GM06990 (cell line): Measurements from ENCODE around the gene RIPOR2.
A peak's percentile ranks its signal among the peaks of the same experiment; 100 is the strongest.

Experiments used
- DNase-seq: peaks from one replicate; pipeline ENCODE4 v3.0.0-alpha.2; 2011; ENCODE audit not compliant: insufficient read length; ENCODE audit errors: extremely low read depth
- H3K27me3 ChIP-seq: replicated peaks from 2 replicates; pipeline ENCODE4 v1.6.0; 2011; ENCODE audit warnings: low read length; ENCODE audit not compliant: control insufficient read depth, insufficient read depth
- H3K36me3 ChIP-seq: 2 replicates; pipeline ENCODE4 v1.5.1; 2011; ENCODE audit warnings: low read length; ENCODE audit not compliant: control insufficient read depth, insufficient read depth
- H3K4me3 ChIP-seq: replicated peaks from 2 replicates; pipeline ENCODE4 v1.5.1; 2011; ENCODE audit warnings: low read depth, mild to moderate bottlenecking, control low read depth, low read length
- TF ChIP-seq, protein P1 (sequence below): IDR thresholded peaks from 2 replicates; pipeline ENCODE4 v1.5.1; 2011; ENCODE audit warnings: low read length, control low read depth, mild to moderate bottlenecking, inconsistent platforms; ENCODE audit not compliant: insufficient read depth, poor library complexity, severe bottlenecking

RIPOR2 gene

DNA sequence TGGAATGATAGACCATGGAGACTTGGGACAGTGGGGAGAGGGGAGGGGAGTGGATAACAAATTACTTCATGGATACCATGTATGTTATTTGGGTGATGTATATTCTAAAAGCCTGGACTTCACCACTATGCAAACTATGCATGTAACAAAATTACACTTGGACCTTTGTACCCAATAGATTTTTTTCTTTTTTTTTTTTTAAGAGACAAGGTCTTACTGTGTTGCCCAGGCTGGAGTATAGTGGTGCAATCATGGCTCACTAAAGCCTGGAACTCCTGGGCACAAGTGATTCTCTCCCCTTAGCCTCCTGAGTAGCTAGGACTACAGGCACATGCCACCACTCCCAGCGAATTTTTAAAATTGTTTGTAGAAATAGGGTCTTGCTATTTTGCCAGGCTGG, 45.3 kb downstream of the RIPOR2 start:
- DNase-seq, result no peak
- no peaks in the 10 kb centered on the region for H3K27me3 ChIP-seq
- TF ChIP-seq, protein P1, sequence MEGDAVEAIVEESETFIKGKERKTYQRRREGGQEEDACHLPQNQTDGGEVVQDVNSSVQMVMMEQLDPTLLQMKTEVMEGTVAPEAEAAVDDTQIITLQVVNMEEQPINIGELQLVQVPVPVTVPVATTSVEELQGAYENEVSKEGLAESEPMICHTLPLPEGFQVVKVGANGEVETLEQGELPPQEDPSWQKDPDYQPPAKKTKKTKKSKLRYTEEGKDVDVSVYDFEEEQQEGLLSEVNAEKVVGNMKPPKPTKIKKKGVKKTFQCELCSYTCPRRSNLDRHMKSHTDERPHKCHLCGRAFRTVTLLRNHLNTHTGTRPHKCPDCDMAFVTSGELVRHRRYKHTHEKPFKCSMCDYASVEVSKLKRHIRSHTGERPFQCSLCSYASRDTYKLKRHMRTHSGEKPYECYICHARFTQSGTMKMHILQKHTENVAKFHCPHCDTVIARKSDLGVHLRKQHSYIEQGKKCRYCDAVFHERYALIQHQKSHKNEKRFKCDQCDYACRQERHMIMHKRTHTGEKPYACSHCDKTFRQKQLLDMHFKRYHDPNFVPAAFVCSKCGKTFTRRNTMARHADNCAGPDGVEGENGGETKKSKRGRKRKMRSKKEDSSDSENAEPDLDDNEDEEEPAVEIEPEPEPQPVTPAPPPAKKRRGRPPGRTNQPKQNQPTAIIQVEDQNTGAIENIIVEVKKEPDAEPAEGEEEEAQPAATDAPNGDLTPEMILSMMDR, result no peak
- H3K4me3 ChIP-seq, result no peak overlapping the region
- H3K36me3 ChIP-seq, result no peaks in the 10 kb centered on the region

DNA sequence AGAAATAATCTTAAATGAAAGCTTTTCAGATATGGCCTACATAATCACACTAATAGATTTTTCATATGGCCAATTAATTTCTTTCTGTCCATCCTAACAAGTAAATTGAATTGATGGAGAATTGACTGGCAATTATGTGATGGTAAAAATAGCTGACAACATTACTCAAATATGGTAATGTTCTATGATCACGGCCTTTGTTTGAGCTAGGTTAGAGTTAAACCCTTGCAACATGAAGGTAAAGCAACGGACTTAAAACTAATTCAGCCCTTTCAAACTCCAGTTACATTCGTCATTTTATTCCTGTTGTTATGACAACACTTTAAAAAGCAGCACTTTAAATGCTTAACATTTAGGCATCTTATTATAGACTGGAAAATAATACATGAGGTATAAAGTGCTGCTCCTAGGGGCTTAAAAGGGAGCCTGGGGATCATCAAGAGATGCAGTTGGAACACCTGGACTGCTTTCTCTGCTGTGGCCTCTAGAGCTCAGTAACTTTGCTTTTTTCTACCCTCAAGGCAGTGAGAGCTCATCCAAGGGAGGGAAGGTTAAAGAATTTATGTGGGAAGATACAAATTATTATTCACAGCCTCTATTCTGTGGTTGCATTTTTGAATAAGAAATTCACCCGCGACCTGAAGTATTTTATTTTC, 46.9 kb downstream of the RIPOR2 start:
- TF ChIP-seq, protein P1, result no peak
- H3K4me3 ChIP-seq, result no peak overlapping the region
- H3K27me3 ChIP-seq, result no peaks in the 10 kb centered on the region
- no peak for DNase-seq
- H3K36me3 ChIP-seq, result no peaks in the 10 kb centered on the region

DNA sequence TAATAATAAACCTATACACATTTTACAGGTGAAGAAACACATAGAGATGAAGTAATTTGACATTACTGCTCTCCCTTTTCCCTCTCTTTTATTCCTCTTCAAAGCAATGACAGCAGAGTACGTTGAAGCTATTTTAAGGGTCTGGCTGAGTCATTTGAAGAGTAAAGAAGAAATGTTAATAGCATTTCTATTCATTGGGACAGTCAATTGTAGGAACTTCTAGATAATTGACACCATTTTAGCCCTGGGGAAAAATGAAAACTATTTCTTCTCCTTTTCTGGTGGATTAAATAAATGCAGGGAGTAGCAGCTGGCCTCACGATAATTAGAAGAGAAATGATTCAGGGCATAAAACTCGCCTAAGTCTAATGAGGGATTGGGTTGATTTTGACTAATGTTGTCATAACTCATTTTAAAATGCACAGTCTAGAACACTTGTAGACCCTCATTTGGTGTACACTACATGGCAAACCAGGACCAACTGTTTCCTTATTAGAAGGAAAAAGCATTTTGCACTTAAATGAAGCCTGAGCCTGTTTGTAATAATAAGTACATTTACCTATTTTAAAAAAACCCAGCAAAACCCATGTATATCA, 48.1 kb downstream of the RIPOR2 start:
- H3K4me3 ChIP-seq, result no peak overlapping the region

DNA sequence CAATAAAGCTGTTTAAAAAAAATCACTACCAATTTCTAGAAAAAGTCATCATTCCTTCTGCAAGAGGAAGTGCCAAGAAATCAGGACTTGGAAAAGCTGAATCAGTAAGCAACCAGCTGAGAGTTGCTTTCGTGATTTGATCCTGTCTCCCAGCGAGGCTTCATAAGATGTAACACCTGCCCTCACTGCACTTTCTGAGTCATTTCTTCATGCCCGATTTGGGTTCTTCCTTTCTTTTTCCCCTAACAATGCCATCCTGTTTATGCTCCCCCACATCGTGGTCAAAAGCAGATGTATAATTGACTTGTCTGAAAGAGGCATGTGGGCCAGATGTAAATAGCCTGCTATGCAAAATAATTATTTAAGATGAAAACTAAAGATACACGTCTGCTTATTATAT, 52.1 kb downstream of the RIPOR2 start:
- peak; percentile 71 for DNase-seq
- Histone ChIP-seq H3K36me3 (0 out of 2 replicates have a peak, but pooled peaks cover 1% of the 10 kb centered on the region), H3K27me3 (no peaks in the 10 kb centered on the region), H3K4me3 (peak overlapping the region; percentile 13)
- TF ChIP-seq, protein P1, result no peak

More for the DNA sequence above, 48.1 kb downstream of the RIPOR2 start:
- TF ChIP-seq, protein P1, result no peak
- DNase-seq, result peak; percentile 24
- Histone ChIP-seq H3K36me3 (no peaks in the 10 kb centered on the region), H3K27me3 (no peaks in the 10 kb centered on the region)

DNA sequence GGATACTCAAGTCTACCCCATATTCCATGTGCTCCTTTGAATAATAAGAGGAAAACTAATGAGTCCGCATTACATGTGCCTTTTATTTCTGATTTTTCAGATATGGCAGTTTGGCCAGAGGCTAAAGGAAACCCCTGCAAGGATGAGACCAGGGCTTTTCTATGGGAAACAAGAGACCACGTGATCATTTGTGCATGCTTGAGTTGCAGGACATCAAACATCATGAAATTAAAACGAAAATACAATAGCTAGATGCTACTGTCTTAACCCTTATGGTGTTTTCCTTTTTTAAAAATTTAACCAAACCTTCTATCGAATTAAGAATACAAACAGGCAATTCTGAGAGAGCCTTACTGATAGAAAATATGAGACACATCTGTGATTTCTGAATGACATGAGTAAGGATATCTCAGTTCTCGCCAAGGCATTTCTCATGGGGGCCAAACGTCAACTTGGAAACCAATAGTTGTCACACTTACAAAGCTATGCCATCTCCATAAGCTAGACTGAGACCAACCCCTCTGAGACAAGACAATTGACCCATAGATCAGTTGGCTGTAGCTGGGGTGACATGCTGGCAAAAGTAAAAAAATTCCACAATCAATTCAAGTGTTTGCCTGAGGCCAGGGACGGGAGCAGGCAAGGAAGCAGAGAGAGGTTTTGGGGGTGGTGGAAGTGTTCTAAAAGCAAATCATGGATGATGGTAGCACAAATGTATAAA, 52.8 kb downstream of the RIPOR2 start:
- Histone ChIP-seq H3K4me3 (peak overlapping the region; percentile 7), H3K27me3 (no peaks in the 10 kb centered on the region), H3K36me3 (0 out of 2 replicates have a peak, but pooled peaks cover 1% of the 10 kb centered on the region)
- no peak for DNase-seq
- TF ChIP-seq, protein P1, result no peak
